EL (cell line): ENCODE data around the gene SH2D3C.
"Not testable (repeated sequence)": the region's sequence is repeated elsewhere in the genome, so short reads cannot be mapped to it uniquely, and the experiment has no call there.

Source experiments
- DNase-seq: peaks from one replicate; pipeline ENCODE4 v3.0.0-alpha.2; 2016

SH2D3C gene

DNA sequence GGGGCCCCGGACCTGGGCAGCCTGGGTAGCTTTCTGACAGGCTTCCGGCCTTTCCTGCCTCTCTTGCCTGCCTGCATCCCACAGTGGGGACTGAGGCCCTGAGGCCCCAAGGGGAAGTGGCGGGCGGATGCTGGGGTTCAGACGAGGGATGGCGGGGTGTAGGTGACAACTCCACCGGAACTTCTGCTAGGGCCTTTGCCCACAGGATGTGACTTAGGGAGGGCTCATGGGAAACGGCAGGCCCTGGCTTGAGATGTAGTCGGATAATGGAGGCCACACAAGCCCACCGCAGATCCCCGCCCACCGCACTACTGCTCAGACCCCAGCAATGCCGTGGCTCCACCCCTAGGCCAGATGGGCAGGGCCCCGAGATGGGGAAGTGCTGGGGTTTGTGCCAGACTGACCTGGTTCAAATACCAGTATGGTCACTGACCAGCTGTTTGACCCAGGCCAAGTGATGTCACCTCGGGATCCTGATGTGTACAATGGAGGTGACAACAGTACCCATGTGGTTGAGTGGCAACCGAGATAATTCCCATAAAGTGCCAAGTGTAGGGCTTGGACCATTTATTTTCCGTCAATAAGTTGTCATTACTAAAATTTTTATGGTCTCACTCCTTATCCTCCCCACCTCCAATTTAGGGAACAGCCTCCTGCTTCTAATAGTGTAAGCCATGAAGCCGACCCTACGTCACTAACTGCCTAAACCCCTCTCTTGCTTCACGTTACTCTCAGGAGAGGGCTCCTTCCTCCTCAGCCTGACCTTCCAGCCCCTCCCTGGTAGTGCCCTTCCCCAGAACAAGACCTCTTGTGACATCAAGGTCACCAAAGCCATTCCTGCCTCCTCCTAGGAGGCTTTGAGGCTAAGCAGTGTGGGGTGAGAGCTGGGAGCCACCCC is 4.9 kb upstream of the SH2D3C start:
- DNase-seq: no peak

DNA sequence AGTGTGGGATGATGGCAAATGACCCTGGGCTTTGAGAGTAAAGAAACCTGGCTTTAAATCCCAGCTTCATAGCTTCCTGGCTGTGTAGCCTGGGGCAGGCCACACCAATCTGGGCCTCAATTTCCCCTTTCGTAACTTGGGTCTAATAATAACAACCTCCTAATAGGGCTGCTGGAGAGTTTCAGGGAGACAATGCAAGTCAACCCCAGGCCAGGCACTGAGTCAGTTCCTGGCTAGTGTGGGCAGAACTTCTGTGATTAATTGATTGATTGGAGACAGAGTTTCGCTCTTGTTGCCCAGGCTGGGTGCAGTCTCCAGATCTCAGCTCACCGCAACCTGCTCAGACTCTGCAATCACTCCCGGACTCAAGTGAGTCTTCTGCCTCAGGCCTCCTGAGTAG is 3.3 kb upstream of the SH2D3C start:
- no peak for DNase-seq

DNA sequence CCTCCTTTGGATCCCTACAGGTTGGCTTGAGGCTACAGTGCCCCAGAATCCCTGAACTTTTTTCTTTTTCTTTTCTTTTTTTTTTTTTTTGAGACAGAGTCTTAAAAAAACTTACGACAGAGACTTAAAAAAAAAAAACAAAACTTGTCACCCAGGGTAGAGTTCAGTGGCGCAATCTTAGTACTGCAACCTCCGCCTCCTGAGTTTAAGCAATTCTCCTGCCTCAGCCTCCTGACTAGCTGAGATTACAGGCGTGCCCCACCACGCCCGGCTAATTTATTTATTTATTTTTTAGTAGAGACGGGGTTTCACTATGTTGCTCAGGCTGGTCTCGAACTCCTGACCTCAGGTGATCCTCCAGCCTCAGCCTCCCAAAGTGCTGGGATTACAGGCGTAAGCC is 2.4 kb upstream of the SH2D3C start:
- DNase-seq: not testable (repeated sequence)

DNA sequence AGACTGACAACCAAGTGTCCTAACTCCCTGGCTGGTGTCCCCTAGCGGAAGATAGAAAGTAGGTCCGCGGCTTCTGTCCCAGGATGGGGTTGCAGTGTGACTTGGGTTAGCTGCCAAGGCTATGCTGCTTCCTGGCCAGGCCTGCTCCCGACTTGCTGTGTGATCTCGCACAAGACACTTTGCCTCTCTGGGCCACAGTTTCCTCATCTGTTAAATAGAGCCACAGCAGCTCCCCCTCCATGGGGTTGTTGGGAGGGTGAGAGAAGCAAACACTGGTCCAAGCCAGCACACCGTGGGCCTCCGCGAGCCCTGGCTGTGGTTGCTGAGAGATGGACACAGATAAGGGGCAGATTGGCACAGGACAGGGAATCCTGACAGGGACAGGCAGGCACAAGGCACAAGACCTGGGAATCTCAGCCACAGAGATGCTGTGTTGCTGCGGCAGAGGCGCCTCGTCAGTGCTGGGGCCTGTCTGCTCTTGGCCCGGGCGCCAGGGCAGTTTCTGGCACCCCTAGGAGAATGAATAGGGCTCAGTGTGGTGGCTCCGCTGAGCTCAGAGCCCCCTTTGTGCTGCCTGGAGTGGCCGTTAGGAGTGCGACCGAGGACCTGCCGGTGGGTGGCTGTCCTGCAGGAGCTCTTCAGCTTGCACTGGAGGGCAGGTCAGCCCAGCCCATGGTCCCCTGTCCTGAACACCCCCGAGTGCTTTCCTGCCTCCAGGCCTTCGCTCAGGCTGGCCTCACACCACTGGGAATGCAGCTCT is 1.8 kb upstream of the SH2D3C start:
- no peak for DNase-seq

DNA sequence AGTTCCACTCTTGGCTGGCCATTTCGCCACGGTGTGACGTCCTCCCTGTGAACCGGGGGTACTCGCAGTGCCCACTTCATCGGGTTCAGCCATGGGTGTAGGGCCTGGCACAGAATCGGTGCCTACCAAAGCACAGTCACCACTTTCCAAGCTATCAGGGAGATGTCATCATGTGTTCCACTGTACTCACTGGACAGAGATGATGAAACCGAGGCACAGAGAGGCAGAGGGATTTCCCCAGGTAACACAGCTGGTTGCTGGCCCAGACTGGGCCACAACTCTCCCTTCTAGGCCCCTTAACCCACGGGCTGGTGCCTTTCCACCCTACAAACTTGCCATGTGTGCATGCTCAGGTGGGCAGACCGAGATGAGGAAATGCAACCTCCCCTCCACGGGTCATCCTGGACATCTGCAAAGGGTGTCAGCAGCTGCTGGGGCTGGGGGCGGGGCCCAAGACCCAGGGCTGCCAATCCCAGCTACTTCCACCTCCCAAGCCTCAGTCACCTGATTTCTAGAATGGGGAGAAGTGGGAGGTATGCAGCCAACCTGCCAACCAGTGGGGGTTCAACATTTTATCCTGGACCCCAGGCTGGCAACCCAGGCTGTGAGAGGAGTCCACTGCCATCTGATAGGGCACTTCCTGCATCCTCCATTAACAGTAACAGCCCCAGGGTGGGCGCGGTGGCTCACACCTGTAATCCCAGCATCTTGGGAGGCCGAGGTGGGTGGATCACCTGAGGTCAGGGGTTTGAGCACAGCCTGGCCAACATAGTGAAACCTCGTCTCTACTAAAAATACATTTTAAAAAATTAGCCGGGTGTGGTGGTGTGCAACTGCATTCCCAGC is 893 bp upstream of the SH2D3C start:
- DNase-seq: no peak

DNA sequence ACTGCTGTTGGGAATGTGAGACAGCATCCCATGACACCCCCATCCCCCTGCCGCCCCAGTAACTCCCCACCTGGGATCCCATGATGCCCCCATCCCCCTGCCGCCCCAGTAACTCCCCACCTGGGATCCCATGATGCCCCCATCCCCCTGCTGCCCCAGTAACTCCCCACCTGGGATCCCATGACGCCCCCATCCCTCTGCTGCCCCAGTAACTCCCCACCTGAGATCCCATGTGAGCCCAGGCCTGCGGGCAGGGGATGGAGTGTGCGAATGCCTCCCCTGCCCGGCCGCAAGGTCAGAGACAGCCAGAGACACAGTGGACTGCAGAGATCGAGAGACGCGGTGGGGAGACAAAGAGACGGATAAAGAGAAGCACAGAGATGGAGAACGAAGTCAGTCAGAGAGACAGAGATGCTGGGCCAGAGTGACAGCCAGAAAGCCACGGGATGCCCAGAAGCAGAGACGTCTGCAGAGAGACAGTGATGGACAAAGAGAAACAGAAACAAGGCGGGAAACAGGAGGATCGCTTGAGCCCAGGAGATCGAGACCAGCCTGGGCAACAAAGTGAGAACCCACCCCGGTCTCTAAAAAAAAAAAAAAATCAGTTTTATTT is 992 bp downstream of the SH2D3C start:
- no peak for DNase-seq

DNA sequence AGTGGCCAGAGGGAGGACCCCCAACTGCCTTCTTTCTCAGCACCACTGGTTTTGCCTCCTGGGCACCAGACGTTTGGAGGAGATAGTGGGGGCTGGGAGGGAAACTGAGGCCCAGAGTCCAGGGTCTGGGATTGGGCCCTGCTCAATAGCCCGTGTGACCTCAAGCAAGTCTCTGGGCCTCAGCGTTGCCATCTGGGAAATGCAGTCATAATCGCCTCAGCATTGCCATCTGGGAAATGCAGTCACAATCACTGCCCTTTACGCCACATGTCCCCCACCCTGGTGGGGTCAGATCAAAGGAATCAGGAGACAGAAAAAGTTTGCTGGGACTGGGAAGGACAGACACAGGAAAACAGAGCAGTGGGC is 1.6 kb downstream of the SH2D3C start:
- DNase-seq: no peak

DNA sequence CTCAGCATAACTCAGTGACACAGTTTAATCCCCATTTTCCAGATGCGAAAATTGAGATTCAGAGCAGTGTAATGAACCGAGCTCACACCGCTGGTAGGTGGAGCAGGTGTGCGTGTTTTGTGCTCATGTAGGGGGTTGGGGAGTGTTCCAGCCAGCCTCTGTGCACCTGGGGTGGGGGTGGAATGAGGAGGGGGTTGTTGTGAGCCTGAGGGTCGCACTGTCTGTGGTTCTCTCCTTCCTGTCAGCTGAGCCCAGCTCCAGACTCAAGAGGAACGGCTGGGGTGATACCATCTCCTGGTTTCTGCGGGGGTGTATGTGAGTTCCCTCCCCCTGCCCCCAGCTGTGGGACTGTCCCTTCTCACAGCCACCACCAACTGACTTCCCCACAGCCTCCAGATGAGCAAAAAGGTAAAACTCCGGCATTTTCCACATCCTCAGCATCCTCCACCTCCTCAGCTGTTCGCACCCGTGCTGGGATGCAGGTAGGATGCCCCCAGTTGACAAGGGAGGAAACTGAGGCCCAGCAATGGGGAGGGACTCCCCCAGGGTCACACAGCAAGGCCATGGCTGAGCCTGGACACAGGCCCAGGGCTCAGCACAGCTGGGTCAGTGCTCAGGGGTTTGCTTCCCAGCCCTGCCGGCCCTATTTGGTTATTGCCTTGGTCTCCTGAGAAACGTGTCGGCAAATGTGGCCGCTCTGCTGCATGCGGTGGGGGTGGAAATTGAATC is 2.1 kb downstream of the SH2D3C start:
- no peak for DNase-seq

DNA sequence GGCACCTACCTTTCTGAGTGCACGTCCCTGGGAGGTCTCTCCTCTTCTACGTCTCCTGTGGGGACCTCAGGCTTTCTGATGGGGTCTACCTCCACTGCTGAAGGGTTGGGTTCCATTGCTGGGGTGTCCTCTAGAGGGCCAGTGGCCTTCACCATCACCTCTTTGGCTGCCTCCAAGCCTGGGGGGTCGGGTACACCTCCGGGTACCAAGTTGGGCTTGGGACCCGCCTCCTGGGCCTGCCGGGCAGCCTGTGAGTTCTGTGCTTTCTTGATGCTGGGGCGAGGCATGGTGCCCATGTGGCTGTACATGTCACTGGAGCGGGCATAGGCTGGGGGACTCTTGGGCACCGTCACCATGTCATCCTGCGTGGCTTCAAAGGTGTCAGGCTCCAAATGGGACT is 4.5 kb downstream of the SH2D3C start:
- no peak for DNase-seq

DNA sequence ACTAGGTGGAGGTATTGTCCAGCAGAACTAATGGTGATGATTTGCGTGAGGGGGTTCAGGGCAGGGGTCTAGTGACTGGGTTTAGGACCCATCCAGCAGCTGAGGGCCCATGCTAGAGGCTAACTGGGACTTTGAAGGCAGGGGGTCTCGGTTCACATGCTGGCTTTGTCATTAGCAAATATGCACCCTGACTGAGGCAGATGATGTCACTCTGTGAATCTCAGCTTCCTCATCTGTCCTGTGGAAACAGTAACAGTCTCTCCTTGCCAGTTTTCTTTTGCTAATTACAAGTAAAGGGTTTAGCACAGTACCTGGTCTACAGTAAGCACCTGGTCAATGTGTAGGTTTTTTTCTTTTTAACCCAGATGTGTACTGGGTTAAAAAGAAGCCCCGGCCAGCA is 5.2 kb downstream of the SH2D3C start:
- DNase-seq: no peak

DNA sequence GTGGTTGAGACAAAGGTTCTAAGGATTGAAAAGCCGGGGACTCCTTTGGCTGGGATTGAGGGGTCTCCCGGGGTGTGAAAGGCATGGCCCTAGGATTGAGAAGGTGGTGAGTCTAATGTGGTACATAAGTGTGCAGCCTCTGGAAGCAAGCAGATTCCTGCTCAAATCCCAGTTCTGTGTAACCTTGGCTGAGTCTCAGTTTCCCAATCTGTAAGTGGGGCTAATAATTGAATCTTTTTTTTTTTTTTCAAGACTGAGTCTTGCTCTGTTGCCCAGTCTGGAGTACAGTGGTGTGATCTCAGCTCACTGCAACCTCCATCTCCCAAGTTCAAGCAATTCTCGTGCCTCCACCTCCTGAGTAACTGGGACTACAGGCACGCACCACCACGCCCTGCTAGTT is 5.9 kb downstream of the SH2D3C start:
- DNase-seq: no peak

DNA sequence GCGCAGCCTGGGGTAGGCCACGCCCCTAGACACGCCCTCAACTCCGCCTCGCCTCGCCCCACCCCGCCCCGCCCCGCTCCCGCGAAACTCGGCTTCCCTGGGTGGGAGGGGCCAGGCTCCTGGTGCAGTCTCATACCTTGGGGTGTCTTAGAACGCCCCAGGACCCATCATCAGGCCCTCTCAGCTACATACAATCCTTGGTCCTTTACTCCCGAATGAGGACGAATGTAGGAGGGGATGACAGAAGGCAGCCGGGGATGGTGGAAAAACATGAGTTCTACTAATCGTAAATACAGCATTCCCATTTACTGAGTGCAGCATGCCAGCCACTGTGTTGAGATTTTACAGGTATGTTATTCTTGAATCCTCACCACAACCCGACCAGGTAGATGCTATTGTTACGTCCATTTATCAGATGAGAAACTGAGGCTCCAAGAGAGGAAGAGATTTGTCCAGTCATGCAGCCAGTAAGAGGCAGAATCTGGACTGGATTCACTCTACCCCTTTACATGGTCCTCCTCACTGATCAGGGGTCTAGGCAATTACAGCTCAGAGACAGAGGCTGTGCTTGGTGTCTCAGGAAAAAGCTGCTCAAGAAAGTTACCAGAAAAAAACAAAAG is 6.8 kb downstream of the SH2D3C start:
- no peak for DNase-seq

DNA sequence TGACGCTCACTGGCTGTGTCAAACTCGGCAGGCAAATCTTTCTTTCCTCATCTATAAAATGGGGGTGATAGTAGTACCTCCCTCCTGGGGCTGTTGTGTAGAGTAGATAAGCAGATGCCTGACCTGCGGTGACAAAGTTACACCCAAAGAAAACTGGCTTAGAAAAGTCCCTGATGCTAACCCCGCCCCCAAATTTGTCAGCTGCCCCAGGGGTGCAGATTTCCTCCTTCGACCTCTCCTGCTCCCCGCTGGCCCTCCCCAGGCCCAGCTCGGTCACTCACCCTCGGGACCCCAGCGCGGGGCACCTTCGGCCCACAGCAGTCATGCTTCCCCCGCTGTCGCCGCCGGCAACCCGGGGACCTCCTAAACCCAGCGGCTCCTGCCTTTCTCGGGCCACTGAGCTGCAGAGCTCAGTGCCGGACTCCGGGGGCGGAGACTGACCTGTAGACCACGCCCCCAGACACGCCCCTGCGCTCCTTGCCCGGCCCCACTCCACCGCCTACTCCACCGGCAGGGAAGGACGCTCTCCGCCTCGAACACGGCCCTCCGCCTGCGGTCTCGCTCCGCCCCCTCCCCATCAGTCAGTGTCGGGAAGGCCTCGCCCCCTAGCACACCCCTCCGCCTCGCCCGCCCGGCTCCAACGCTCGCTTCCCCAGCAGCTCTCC is 7.4 kb downstream of the SH2D3C start:
- peak; percentile 98 for DNase-seq

DNA sequence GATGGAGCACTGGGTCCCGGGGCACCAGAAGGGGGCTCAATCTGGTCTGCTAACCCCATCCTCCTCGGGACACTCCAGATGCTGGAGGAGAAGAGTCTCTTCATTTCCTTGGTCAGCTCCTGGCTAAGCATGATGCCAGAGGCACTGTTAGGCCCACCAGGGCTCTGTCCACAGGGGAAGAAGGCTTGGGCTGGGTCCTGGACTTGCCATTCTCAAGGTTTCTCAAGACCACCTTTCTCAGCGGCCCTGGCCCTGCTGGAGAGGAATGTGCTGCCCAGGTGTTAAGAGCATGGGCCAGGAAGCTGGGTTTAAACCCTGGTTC is 7.9 kb downstream of the SH2D3C start:
- DNase-seq: no peak

DNA sequence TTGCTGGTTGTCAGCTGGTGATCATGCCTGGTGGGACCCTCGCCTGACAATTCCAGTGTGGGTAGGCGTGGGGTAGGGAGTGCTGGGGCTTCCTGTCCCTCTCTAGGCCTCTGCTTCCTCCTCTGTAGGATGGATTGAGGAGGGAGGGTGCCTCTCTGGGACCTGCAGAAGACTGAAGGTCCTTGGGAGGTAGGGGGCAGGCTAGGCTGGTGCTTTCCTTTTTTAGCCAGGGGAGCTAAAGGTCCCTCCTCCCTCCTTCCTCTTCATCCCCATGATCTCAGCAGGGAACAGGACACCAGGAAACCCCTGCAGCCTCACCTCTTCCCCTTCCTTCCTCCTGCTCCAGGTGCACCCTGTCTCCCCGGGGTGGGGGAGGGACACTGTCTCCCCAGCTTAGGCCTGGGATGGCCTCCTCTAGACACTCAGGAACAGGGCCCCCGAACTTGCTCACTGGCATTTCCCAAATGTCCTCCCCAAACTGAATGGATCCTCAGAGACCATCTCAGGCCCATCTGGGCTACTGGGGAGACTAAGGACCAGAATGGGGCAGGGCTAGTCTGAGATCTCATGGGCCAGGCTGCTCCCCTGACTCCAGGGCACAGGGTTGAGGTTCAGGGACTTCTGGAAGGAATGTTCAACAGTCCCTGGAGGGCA is 8.4 kb downstream of the SH2D3C start:
- DNase-seq: no peak

DNA sequence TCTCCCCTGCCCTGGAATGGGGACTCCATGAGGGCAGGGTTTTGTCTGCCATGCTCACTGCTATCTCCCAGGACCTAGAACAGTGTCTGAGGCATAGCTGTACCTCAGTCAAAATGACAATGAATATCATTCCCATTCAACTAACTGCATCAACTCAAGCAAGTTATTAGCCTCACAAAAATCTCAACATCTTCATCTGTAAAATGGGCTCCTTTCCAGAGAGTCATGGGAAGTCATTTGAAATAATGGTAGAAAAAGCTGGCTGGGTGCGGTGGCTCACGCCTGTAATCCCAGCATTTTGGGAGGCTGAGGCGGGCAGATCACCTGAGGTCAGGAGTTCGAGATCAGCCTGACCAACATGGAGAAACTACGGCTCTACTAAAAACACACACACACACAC is 9.4 kb downstream of the SH2D3C start:
- DNase-seq: no peak

DNA sequence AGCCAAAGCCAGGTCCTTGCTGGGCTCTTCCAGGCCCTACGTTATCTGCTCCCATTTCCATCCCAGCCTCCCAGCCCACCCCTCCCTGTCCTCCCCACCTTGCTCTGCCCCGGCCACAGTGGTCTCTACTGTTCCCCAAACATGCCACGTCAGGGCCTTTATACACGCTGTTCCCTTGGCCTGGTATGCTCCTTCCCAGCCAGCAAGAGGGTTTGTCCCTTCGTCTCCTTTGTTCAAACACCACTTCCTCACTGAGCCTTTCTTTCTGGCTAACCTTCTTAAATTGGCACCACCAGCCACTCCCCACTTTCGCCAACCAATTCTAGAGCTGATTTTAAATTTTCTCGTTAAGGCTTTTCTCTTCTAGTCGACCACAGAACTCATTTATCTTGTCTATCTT is 9.8 kb downstream of the SH2D3C start:
- DNase-seq: no peak

DNA sequence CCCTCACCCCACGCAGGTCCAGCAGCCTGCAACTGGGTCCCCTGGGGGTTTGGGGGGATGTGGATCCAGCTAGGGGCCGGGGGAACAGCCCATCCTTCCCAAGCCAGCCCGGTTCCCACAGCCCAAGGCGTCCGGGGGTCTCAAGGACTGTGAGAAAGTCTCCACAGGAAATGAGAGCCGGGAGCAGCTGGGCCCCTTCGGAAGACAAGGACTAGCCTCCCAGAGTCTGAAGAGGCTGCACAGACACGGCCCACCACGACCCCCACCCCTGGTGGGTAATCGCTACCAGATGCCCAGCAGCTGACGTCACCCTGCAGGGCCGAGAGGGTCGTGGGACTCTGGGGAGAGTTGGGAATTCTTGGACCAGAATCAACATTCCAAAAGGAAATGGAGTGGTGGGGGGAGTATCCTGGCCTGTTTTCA is 10.5 kb downstream of the SH2D3C start:
- DNase-seq: peak; percentile 47

DNA sequence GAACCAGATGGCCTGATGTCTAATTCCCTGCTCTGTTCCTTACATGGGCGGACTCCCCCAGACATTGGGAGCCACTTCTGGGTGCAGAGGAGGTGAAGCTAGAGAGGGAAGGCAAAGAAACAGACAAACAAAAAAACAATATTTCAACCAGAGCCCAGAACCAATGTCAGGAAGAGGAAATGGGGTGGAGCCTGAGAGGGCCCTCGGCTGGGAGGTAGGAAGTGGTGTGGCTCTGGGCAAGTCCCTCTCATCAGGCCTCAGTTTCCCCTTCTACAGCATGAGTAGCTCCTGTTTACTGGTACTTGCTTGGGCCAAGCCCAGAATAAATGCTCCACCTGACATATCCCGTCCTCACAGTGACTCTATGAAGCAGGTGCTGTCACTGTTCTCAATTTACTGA is 11.1 kb downstream of the SH2D3C start:
- DNase-seq: no peak

DNA sequence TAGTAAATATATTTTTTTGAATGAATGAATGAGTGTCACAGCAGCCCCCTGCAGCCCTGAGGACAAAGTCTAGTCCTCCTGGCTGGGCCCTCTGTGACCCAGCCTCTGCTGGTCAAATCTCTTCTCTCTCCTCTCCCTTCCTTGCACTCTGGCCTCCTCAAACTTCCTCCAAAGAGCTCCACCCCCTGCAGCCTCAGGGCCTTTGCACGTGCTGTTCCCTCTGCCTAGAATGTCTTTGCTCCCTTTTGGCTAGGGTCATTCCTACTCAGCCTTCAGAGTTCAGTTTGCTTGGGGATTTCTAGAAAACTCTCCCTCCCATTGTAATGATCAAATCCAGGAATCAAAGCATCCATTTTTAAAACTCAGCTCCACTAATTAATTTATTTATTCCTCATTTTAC is 13.0 kb downstream of the SH2D3C start:
- no peak for DNase-seq

DNA sequence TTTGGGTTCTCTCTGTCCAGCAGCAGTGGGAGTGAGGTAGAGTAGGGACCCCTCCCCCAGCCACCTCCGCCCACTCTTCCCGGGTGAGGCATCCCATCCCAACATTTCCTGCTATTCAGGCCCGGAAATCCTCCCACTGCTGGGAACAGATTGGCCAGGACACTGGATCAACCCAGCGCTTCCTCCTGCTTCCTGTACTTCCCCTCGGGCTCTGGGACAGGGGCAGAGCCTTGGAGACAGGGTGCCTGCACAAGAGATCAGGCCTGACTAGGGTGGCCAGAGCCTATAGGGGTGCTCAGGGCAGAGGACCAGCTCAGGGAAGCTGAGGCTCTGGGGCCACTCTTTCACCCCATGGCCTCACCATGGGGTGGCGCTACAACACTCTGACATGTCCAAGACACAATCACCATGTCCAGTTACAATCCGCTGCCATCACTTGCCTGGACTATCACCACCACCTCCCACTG is 14.5 kb downstream of the SH2D3C start:
- DNase-seq: peak; percentile 30
